Endometrial microvascular endothelial cells (primary cell): Measurements from ENCODE around the gene ZNF740. TPM values are rescaled to one million over a fixed set of nuclear protein-coding genes. Genes with fewer than 3 reads are reported as not detected.
"Not testable (repeated sequence)": the region's sequence is repeated elsewhere in the genome, so short reads cannot be mapped to it uniquely, and the experiment has no call there.

ENCODE experiments used
- in situ Hi-C: cut with HindIII; loops from 2 replicates; pipeline ENCODE4 v1.10.0; 2017; ENCODE audit warnings: low sequenced_read_pairs, low pct_unique_long_range_greater_than_20kb; ENCODE audit errors: inconsistent ontology term
- total RNA-seq: library from RNA; depleted of rRNA; stranded (reverse); fragments of >200 nt; gene quantifications from one replicate; pipeline ENCODE4 v1.2.3, GENCODE V29; 2015; ENCODE audit errors: inconsistent ontology term

The ZNF740 gene
- total RNA-seq, 1 donor from 2014 or later: 5.9 TPM

DNA sequence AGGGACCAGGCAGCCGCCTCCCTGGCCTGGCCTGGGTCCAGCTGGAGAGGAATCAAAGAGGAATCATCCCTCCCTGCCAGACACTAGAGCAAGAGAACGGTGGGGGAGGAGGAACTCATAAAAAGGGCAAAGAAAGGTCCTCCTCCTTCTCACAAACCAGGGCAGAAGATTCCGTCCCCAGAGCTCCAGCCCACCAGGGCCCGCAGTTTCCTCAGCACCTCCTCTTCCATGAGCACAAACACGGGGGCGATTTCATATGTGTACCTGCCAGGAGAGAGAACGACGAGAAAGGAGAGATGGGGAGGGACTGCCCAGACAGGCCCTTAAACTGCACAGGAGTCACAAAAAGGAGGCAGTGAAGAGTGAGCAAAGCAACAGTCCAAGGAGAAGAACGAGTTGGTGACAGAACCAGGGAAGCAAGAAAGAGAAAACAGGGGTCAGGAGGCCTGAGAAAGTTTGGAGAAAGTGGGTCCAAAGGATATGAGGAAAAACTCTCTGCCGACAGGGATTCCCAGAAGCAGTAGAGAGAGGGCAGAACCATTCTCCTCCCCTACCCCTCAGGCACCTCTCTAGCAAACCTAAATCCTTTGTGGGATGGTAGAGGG lies 8.7 kb upstream of the ZNF740 start:
- in situ Hi-C loops: no loop called here

DNA sequence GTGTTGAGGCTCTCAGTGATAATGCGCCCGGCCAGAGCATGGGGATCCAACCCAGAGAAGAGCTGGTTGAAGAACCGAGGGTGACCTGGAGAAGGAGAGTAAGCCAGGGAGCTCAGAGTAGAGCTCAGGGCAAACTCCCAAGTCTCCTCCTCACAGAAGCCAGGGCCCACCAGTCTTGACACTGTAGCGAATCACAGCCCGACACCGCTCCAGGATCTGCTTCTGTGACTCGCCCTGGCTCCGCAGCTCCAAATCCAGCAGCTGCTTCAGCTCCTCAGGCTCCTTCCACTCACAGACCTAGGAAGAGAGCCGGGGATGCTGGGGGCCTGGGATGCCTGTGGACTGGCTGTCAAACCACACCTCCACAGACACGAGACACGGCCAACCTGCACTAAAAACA lies 8.2 kb upstream of the ZNF740 start:
- in situ Hi-C loops: no loop called here

DNA sequence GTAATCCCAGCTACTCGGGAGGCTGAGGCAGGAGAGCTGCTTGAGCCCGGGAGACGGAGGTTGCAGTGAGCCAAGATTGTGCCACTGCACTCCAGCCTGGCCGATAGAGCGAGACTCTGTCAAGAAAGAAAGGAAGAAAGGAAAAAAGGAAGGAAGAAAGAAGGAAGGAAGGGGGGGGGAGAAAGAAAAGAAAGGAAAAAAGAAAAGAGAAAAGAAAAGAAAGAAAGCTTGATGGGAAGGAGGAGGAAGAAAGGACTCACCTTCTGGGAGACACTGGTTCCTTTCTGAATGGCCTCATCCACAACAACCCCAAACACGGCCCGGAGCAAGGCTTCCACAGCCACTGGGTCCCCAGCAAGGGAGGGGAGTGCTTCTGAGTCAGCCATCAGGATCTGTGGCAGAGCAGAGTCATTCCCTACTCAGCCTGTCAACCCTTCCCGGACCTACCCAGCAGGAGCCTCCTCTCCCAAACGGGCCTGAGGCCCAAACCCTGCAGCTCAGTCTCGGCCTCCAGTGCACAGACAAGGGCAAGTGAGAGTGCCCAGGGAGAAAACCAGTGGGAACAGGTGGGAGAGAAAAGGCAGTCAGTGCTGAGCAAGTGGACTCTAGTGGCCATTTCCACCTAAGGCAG lies 7.3 kb upstream of the ZNF740 start:
- in situ Hi-C loops: no loop called here

DNA sequence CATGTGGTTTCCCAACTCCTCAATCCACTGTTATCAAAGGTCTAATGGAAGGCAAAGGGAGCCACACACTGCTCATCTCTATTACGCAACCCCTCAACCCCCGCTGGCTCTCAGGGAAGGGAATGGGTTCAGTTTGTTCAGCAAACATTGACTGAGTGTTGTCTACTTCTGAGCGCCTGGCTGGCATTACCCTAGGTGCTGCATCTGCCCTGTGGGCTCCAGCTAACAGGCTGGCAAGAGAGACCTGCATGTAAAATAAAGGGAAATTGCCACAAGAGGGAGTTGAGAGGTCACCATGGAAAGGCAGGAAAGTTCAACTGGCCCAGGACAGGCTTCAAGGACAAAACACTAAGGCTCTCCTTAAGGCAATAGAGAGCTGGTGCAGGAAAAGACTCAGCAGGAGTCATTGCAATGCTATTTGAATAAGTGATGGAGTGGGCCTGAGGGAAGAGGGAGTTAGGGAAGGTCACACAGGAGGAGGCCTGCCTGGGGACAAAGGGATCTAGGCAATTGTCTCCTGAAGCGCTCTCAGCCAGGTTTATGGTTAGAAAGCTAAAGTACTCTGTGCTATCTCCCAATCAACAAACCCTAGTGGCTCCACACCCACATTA lies 5.5 kb upstream of the ZNF740 start:
- in situ Hi-C loops: no loop called here

DNA sequence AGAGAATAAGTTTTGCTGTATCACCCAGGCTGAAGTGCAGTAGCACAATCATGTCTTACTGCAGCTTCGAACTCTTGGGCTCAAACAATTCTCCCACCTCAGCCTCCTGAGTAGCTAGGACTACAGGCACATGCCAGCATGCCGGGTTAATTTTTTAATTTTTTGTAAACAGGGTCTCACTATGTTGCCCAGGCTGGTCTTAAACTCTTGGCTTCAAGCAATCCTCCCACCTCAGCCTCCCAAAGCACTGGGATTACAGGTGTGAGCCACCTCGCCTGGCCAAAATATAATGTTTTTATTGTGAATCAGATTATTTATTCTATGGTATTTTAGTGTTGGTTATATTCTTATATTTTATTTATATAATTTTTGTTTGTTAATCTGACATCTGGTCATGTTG lies 3.8 kb upstream of the ZNF740 start:
- in situ Hi-C loops: no loop called here

DNA sequence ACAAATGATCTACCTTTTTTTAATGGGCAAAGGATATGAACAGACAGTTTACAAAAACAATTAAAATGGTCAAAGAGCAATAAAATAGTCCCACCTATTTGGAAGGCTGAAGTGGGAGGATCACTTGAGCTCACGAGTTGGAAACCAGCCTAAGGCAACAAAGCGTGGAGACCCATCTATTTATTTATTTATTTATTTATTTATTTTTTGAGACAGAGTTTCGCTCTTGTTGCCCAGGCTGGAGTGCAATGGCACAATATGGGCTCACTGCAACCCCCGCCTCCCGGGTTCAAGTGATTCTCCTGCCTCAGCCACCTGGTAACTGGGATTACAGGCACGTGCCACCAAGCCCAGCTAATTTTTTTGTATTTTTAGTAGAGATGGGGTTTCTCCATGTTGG lies 3.1 kb upstream of the ZNF740 start:
- in situ Hi-C loops: not testable (repeated sequence)

DNA sequence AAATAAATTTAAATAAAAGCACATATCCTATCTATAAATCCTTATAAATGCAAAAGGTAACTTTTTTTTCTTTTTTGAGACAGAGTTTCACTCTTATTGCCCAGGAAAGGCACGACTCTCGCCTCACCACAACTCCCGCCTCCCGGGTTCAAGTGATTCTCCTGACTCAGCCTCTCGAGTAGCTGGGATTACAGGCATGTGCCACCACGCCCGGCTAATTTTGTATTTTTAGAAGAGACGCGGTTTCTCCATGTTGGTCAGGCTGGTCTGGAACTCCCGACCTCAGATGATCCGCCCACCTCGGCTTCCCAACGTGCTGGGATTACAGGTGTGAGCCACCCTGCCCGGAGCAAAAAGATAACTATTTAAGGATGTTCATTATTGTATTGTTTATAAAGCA lies 1.7 kb upstream of the ZNF740 start:
- in situ Hi-C loops: not testable (repeated sequence)

DNA sequence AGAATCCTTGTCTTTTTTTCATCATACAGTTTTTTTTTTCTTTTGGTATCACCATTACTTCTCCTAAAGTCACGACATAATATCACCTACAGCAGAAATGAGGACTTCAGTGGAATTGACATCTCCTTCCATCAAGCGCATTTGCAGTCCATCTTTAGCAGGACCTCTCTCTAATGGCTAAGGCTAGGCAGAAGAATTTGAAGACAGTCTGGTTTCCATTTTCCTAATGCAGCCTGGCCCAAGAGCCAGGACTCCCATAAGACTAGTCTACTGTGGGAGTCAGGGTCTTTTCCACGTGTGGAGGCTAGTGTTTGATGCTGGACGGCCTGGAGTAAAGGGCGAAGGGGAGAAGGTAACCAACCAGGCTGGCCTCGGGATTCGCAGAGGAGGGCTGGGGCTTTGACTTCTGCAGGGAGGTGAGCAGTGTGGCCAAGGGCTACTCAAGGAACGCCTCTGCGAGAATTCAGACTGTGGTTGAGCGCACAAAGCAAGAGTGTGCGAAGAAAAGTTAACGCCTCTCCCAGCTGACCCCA lies 769 bp upstream of the ZNF740 start:
- in situ Hi-C loops: no loop called here

DNA sequence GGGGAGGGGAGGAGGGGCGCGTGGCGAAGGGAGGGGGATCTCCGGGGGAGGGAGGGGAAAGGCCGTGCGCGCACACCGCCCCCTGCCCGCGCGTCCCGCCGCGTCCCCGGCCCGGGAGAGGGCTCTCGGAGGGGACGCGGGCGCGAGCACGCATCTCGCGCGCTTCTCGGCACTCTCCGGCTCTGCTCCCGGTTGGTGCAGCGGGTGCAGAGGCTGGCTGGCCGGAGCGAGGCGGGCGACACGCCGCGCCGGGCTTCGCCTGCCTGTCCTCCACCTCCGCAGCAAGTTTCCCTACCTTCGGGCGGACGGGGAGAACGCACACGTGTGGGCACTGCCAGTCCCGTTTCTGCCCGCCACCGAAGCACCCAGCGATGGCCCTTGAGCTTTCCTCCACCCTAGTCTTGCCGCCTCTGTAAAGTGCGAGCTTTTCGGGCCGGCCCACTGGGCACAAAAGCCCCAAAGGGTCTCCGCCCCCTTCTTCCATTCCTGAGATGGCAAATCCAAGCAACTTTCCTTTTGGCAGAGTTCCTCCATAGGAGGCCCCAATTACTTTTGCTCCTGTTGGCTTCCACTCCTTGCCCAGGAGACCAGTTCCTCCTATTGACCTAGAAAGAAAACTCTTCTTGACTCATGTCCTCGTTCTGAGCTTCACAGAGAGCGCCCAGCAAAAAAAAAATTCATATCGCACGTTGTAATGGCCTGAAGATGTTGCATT lies 566 bp downstream of the ZNF740 start:
- in situ Hi-C loops: no loop called here

DNA sequence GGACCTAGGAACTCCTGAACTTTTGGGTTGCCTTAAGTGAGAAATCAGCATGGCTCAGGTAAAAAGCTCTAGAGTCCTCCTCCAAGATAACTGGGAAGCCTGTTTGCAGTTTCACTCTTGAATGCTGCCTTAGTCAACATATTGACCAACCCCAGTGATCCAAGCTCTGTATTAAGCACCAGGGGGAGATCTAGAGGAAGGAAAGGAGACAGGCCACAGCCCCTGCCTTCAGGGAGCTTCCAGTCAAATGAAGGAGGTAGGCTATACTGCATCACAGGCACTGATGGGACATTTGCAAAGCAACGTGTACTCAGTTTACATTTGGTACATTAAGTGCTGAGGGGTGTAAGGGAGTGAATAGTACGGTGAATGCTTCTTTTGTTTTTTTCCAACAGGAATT lies 1.4 kb downstream of the ZNF740 start:
- in situ Hi-C loops: no loop called here

DNA sequence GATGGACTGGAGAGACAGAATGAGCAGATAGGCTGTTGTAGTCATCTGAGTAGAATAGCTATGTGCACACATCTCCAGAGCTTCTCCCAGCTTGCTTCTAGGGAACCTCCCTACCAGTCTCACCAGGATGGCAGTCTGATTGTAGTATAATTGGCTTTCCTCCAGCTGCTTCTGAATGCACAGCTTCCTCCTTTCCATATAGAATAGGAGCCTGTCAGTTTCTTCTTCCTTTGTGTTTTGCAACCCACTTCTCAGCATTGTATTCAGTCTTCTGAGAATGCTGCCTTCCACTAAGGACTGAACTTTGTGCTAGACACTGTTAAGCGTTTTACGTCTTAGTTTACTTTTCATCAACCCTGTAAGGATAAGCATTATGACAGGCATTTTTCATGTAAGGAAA lies 2.4 kb downstream of the ZNF740 start:
- in situ Hi-C loops: no loop called here

DNA sequence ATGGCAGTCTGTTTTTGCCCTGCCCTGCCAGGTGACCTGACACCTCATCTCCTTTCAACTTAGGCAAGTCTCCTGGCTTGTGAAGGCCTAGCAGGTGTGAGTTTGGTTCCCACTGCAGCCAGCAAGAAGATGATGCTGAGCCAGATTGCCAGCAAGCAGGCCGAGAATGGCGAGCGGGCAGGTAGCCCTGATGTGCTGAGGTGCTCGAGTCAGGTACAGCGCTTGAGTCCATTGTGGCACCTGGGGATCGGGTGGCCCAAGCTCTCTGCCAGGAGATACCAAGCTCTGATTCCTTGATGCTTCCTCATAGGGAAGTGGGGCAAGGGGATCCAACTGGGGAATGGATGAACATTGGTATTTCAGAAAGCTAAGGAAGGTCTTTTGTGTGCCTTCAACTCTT lies 4.3 kb downstream of the ZNF740 start:
- in situ Hi-C loops: no loop called here

DNA sequence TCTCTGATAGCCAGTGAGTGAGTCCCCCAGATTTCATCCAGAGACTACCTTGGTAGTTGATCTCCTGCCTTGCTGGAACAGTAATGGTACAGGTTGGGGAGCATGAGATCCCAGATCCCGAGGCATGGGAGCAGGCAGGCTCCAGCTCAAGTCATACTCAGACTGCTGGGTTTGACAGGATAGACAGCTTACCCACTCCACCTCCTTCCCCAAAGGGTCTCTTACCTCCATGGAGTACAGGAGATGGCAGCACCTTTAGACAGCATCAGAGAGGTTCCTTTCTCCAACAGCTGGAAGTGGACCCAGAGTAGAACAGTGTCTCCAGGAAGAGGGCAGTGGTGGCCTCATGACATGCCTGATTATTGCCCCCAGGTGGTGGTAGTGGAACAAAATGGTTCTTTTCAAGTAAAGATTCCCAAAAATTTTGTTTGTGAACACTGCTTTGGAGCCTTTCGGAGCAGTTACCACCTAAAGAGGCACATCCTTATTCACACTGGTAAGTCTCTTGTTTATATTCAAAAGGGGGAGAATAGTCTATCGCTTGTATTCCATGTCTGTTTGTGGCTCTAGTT lies 5.1 kb downstream of the ZNF740 start:
- in situ Hi-C loops: no loop called here

DNA sequence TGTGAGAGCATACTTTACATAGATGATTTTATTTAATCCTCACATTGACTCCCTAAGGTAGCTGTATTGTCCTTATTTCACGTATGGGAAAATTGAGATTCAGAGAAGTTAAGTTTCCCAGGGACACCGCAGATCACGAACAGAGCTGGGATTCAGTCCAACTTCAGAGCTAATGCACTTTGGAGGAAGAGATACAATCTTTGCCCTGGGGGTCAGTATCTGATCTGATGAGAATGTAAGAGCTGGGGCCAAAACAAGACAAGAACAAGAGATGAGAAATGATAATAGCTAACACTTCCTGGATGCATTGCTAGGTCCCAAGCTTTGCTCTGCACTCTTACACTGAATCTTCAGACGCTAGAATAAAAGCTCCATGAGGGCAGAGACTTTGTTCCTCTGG lies 6.2 kb downstream of the ZNF740 start:
- in situ Hi-C loops: no loop called here

DNA sequence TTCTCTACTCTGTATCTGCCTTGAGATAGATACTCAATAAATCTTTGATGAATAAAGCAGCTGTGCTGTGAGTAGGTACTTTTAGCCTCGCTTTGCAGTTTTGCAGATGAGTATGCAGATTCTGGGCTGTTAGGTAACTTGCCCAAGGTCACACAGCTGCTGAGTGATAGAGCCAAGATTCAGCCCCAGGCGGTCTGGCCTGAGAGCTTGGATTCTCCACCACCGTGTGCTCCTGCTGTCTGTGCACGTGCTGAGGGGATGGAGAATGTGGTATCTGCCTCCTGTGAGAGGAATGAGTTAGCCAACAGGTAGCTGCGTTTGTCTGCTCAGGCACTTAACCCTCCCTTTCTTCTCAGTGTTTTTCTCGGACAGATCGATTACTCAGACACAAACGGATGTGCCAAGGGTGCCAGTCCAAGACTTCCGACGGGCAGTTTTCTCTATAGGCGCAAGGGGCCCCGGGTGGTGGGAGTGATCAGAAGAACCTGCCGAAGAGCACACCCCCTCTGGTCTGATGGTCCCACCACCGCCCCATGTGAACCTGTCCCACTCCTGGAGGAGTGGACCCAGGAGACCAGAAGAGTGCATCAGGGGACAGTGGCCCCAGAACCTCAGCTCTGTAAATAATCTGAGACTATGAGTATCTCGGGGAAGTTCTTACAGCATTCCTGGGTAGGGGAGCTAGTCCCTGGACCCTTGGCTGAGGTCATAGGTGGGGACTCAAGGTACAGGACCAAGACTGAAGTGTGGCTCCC lies 6.8 kb downstream of the ZNF740 start:
- in situ Hi-C loops: no loop called here

DNA sequence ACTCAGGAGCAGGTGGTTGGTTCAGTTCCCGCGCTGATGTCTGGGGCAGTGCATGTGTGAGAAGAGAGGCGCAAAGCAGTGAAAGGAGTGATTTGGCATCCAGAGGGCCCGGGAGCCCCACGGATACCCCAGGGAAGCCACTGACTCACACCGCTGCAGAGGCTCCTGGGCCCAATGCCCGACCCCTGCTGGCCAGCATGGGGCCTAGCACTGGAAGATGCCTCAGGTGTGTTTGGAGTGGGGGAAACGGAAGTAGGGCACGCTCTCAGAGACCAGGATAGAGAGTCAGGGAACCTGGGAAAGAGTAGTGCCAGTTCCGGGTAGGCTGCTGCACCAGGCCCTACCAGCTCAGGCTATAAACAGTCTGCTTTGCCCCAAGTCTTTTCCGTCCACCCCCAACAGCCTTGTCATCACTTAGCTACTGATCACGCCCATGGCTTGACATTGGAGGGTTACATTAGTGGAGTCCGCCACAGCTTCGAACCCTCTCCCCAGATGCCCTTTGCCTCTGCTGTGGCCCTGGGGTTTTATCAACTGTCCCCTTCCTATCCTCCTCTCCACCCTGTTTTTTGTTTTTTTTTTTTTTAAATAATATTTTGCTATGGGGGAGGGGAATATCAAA lies 9.7 kb downstream of the ZNF740 start:
- in situ Hi-C loops: no loop called here

DNA sequence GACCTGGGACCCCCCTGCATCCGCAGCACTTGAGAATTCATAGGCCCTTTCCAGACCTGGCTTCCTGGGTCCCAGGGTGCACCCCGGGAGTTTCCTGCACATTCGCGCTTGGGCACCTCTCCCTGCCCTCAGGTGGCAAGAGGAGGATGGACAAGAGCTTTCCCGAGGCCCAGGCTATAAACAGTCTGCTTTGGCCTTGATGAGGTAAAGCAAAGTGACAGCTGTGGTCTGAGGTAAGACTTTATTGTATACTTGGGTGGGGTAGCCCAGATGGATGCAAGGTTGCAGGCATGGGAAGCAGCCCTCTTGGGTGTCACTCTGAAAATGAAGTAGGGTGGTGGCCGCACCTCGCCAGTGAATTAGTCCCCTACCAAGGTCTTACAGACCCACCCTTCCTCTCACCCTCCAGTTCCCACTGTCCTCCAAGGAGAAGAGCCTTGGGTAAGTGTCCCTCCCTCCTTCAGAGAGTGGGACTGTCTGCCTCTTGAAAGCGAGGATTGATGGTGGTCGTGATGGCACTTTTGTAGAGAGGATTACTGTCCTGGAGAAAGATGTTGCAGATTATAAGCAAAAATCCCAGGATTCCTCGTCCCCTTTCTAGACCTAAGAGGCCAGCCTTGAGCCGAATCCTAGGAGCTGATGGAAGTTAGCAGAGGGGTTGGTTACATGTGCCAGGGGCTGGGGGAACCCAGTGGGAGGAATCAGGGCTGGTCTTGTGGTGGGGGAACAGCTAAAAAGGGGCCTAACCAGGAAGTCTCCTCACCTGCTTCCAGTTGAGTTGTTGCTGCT lies 10.8 kb downstream of the ZNF740 start:
- in situ Hi-C loops: no loop called here
